HG03060 (cell line): Measurements from ENCODE around the gene PIAS4.

ENCODE experiments used
- ATAC-seq: cut with Tn5 transposase; IDR thresholded peaks from one replicate; pipeline ENCODE4 v1.9.1; 2021; ENCODE audit warnings: low read depth, moderate number of reproducible peaks; ENCODE audit not compliant: unreplicated experiment

Gene PIAS4

GRCh38 chr19:4037301-4037949, 29.9 kb downstream of the PIAS4 start:
- ATAC-seq = no peak

- ATAC-seq = no peak
Observed at GRCh38 chr19:4038057-4038456, 30.5 kb downstream of the PIAS4 start.

GRCh38 chr19:4038661-4039423, 31.3 kb downstream of the PIAS4 start:
- no peak for ATAC-seq

GRCh38 chr19:4042064-4042730, 34.7 kb downstream of the PIAS4 start:
- ATAC-seq = no peak

GRCh38 chr19:4042731-4043082, 35.2 kb downstream of the PIAS4 start:
- ATAC-seq = no peak

GRCh38 chr19:4043401-4043800, 35.9 kb downstream of the PIAS4 start:
- no peak for ATAC-seq

GRCh38 chr19:4043966-4044715, 36.6 kb downstream of the PIAS4 start:
- no peak for ATAC-seq

GRCh38 chr19:4044990-4045465, 37.5 kb downstream of the PIAS4 start:
- no peak for ATAC-seq

GRCh38 chr19:4045597-4046361, 38.2 kb downstream of the PIAS4 start:
- no peak for ATAC-seq

GRCh38 chr19:4046362-4046691, 38.8 kb downstream of the PIAS4 start:
- ATAC-seq = no peak

- no peak for ATAC-seq
Observed at GRCh38 chr19:4046946-4047683, 39.6 kb downstream of the PIAS4 start.

- no peak for ATAC-seq
Observed at GRCh38 chr19:4049432-4049831, 41.9 kb downstream of the PIAS4 start.

GRCh38 chr19:4051175-4052101, 43.9 kb downstream of the PIAS4 start:
- no peak for ATAC-seq

- no peak for ATAC-seq
Observed at GRCh38 chr19:4052114-4052992, 44.8 kb downstream of the PIAS4 start.

GRCh38 chr19:4052993-4053422, 45.5 kb downstream of the PIAS4 start:
- no peak for ATAC-seq

GRCh38 chr19:4053423-4054324, 46.1 kb downstream of the PIAS4 start:
- ATAC-seq = no peak
